Body of pancreas (tissue), 4 donors: Measurements from ENCODE around the gene TASOR. TPM values are rescaled to one million over a fixed set of nuclear protein-coding genes. Genes with fewer than 3 reads are reported as not detected.

Source experiments
- ATAC-seq: fragments of 150-250 bp; one replicate; pipeline ENCODE4 v1.9.1; 2016
- DNase-seq, 4 donors: peaks; one replicate each; pipeline ENCODE4 v3.0.0-alpha.2; 2019
- H3K27ac ChIP-seq, 4 donors: fragments of 200-600 bp; sonication (generic); 1 replicate in 3 of 4; 2 replicates in 1 of 4; pipeline versions ENCODE4 v1.5.1 to v1.6.1; 2016 to 2019; ENCODE audit warnings: mild to moderate bottlenecking in 1 of 4, mixed read lengths in 1 of 4, moderate library complexity in 1 of 4
- H3K27me3 ChIP-seq, 2 donors: fragments of 200-600 bp; sonication (generic); one replicate each; pipeline ENCODE4 v1.6.0; 2016; ENCODE audit warnings: mild to moderate bottlenecking in 1 of 2
- H3K36me3 ChIP-seq, 2 donors: fragments of 200-600 bp; sonication (generic); replicated peaks in 1 of 2; 2 replicates each; pipeline ENCODE4 v1.5.1; 2016; ENCODE audit warnings: low read depth in 2 of 2; ENCODE audit not compliant: insufficient read depth in 1 of 2
- H3K4me1 ChIP-seq: fragments of 200-600 bp; sonication (generic); one replicate; pipeline ENCODE4 v1.6.0; 2016
- H3K4me3 ChIP-seq, 2 donors: fragments of 200-600 bp; sonication (generic); 1 replicate in 1 of 2; 2 replicates in 1 of 2; pipeline ENCODE4 v1.5.1; 2016 to 2019
- H3K9me3 ChIP-seq, 3 donors: fragments of 200-600 bp; sonication (generic); 1 replicate in 2 of 3; 2 replicates in 1 of 3; pipeline ENCODE4 v1.5.1; 2016
- CTCF ChIP-seq, 7 experiments: fragments of 450-650 bp in 4 of 7; fragments of 200-600 bp in 3 of 7; sonication (generic) in 3 of 7; IDR thresholded peaks; one replicate each; pipeline ENCODE4 v1.5.1; 2016 to 2019; ENCODE audit warnings: antibody characterized with exemption in 7 of 7
- POLR2A ChIP-seq, 3 donors: fragments of 450-650 bp; IDR thresholded peaks; one replicate each; pipeline ENCODE4 v1.6.1; 2016; ENCODE audit warnings: antibody characterized with exemption in 3 of 3, mild to moderate bottlenecking in 2 of 3
- WGBS, 2 donors: methylation state at CpG; one replicate each; pipeline ENCODE4 v1.1.5; 2017; 5-methylcytosine and 5-hydroxymethylcytosine counted together
- intact Hi-C: fragments of 100-400 bp; cut with DNase I; formaldehyde crosslinking; loops from one replicate; pipeline ENCODE4 v1.15.1; 2023
- total RNA-seq, 2 donors: library from RNA; depleted of rRNA; stranded (reverse); fragments of >200 nt; gene quantifications; one replicate each; pipeline ENCODE4 v1.1.0, GENCODE V29; 2016

TASOR gene
- total RNA-seq, 2 donors from 2014 or later = 28.7 to 55.0 TPM

- 79 to 88% methylated on average over 3 of the region's 3 CpGs for WGBS, 2 donors
- H3K27me3 ChIP-seq = no peaks in the 10 kb centered on the region
- TF ChIP-seq CTCF (IDR thresholded peaks at IDR 0.05) (no peak), POLR2A (IDR thresholded peaks at IDR 0.05) (no peak)
- no peaks in the 10 kb centered on the region for H3K36me3 ChIP-seq
- ATAC-seq = no peak
- intact Hi-C loops = loop anchor here (5.0 kb wide), 2 partner anchors 98 to 283 kb away; partner anchors contain the start of gene ARHGEF3
- H3K4me3 ChIP-seq = no peak overlapping the region
- no peak overlapping the region for H3K27ac ChIP-seq
- no peaks in the 10 kb centered on the region for H3K9me3 ChIP-seq
- peaks cover 3% of the 10 kb centered on the region for H3K4me1 ChIP-seq
- no peak for DNase-seq
Observed at GRCh38 chr3:56704706-56705105, 21.6 kb upstream of the TASOR start.

- 11 to 19% methylated on average over 5 of the region's 5 CpGs for WGBS, 2 donors
- H3K9me3 ChIP-seq = no peaks in the 10 kb centered on the region
- no peak overlapping the region for H3K27ac ChIP-seq
- H3K4me3 ChIP-seq = no peak overlapping the region
- intact Hi-C loops = loop anchor here (5.0 kb wide), 1 partner anchor 285 kb away; no protein-coding TSS in a partner anchor
- peak; percentile 60 to 80 (median 64) for DNase-seq
- H3K27me3 ChIP-seq = no peaks in the 10 kb centered on the region
- H3K4me1 ChIP-seq = peaks cover 3% of the 10 kb centered on the region
- H3K36me3 ChIP-seq = no peaks in the 10 kb centered on the region
- peak; percentile 79 for ATAC-seq
- TF ChIP-seq CTCF (IDR thresholded peaks at IDR 0.05) = peak; percentile 65 to 95 (median 88)
- no peak for TF ChIP-seq POLR2A (IDR thresholded peaks at IDR 0.05)
Observed at GRCh38 chr3:56702490-56703315, 19.6 kb upstream of the TASOR start.

GRCh38 chr3:56700151-56700550, 17.1 kb upstream of the TASOR start:
- TF ChIP-seq CTCF (IDR thresholded peaks at IDR 0.05) (no peak), POLR2A (IDR thresholded peaks at IDR 0.05) (no peak)
- intact Hi-C loops = loop anchor here (5.0 kb wide), 1 partner anchor 287 kb away; no protein-coding TSS in a partner anchor
- no peak for ATAC-seq

GRCh38 chr3:56694867-56695683, 12.0 kb upstream of the TASOR start:
- intact Hi-C loops = no loop called here
- Histone ChIP-seq H3K27me3 (no peaks in the 10 kb centered on the region), H3K36me3 (no peaks in the 10 kb centered on the region), H3K9me3 (no peaks in the 10 kb centered on the region), H3K27ac (peak overlapping the region in 1 of 4 donors; percentile 10), H3K4me1 (no peaks in the 10 kb centered on the region), H3K4me3 (no peak overlapping the region)
- TF ChIP-seq CTCF (IDR thresholded peaks at IDR 0.05) (no peak), POLR2A (IDR thresholded peaks at IDR 0.05) (no peak)
- DNase-seq (peak in 1 of 4 donors; percentile 8), ATAC-seq (no peak)
- 37 to 44% methylated on average over 4 of the region's 4 CpGs for WGBS, 2 donors

More at GRCh38 chr3:56700151-56700550, 17.1 kb upstream of the TASOR start:
- Histone ChIP-seq H3K27ac (no peak overlapping the region), H3K27me3 (no peaks in the 10 kb centered on the region), H3K9me3 (no peaks in the 10 kb centered on the region), H3K36me3 (no peaks in the 10 kb centered on the region), H3K4me1 (peaks cover 3% of the 10 kb centered on the region), H3K4me3 (no peak overlapping the region)
- WGBS, 2 donors = 56 to 62% methylated on average over 4 of the region's 4 CpGs
- DNase-seq = no peak
